ENCODE results near the gene IQGAP1.

Gene IQGAP1

GRCh38 chr15:90489514-90489913 is 101.5 kb downstream of the IQGAP1 start:
- no peak for ATAC-seq
- no peak for TF ChIP-seq ZNF8 (CRISPR knock-in tag; IDR thresholded peaks at IDR 0.05)
- TF ChIP-seq RARB (CRISPR knock-in tag; IDR thresholded peaks at IDR 0.05) = no peak
- TF ChIP-seq ZNF565 (CRISPR knock-in tag; conservative IDR thresholded peaks at IDR 0.05; ENCODE audit: low read depth) = no peak
- TF ChIP-seq CREB5 (CRISPR knock-in tag; IDR thresholded peaks at IDR 0.05; ENCODE audit: low read depth) = no peak
- no peak for TF ChIP-seq ISL1 (CRISPR knock-in tag; IDR thresholded peaks at IDR 0.05)
- TF ChIP-seq ZFP3 (CRISPR knock-in tag; IDR thresholded peaks at IDR 0.05) = no peak
- TF ChIP-seq ARNTL (CRISPR knock-in tag; IDR thresholded peaks at IDR 0.05; ENCODE audit: borderline replicate concordance, low read depth) = no peak
- TF ChIP-seq PPARA (CRISPR knock-in tag; IDR thresholded peaks at IDR 0.05; ENCODE audit: borderline replicate concordance) = no peak
- no peak for TF ChIP-seq PATZ1 (CRISPR knock-in tag; IDR thresholded peaks at IDR 0.05; ENCODE audit: borderline replicate concordance)
- TF ChIP-seq, protein P1, sequence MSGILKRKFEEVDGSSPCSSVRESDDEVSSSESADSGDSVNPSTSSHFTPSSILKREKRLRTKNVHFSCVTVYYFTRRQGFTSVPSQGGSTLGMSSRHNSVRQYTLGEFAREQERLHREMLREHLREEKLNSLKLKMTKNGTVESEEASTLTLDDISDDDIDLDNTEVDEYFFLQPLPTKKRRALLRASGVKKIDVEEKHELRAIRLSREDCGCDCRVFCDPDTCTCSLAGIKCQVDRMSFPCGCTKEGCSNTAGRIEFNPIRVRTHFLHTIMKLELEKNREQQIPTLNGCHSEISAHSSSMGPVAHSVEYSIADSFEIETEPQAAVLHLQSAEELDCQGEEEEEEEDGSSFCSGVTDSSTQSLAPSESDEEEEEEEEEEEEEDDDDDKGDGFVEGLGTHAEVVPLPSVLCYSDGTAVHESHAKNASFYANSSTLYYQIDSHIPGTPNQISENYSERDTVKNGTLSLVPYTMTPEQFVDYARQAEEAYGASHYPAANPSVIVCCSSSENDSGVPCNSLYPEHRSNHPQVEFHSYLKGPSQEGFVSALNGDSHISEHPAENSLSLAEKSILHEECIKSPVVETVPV (CRISPR knock-in tag; IDR thresholded peaks at IDR 0.05) = no peak
- no peak for TF ChIP-seq TCF4 (CRISPR knock-in tag; IDR thresholded peaks at IDR 0.05; ENCODE audit: borderline replicate concordance)
- TF ChIP-seq CSDC2 (CRISPR knock-in tag; IDR thresholded peaks at IDR 0.05) = no peak
- no peak for TF ChIP-seq ZNF70 (CRISPR knock-in tag; IDR thresholded peaks at IDR 0.05)
- no peak for TF ChIP-seq OSR1 (CRISPR knock-in tag; IDR thresholded peaks at IDR 0.05)

GRCh38 chr15:90489944-90490343 is 101.9 kb downstream of the IQGAP1 start:
- no peak for ATAC-seq
- TF ChIP-seq, protein P2, sequence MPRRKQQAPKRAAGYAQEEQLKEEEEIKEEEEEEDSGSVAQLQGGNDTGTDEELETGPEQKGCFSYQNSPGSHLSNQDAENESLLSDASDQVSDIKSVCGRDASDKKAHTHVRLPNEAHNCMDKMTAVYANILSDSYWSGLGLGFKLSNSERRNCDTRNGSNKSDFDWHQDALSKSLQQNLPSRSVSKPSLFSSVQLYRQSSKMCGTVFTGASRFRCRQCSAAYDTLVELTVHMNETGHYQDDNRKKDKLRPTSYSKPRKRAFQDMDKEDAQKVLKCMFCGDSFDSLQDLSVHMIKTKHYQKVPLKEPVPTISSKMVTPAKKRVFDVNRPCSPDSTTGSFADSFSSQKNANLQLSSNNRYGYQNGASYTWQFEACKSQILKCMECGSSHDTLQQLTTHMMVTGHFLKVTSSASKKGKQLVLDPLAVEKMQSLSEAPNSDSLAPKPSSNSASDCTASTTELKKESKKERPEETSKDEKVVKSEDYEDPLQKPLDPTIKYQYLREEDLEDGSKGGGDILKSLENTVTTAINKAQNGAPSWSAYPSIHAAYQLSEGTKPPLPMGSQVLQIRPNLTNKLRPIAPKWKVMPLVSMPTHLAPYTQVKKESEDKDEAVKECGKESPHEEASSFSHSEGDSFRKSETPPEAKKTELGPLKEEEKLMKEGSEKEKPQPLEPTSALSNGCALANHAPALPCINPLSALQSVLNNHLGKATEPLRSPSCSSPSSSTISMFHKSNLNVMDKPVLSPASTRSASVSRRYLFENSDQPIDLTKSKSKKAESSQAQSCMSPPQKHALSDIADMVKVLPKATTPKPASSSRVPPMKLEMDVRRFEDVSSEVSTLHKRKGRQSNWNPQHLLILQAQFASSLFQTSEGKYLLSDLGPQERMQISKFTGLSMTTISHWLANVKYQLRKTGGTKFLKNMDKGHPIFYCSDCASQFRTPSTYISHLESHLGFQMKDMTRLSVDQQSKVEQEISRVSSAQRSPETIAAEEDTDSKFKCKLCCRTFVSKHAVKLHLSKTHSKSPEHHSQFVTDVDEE (CRISPR knock-in tag; IDR thresholded peaks at IDR 0.05) = no peak
- no peak for TF ChIP-seq OSR1 (CRISPR knock-in tag; IDR thresholded peaks at IDR 0.05)
- TF ChIP-seq ESRRG (CRISPR knock-in tag; IDR thresholded peaks at IDR 0.05) = no peak
- TF ChIP-seq ZNF70 (CRISPR knock-in tag; IDR thresholded peaks at IDR 0.05) = no peak
- TF ChIP-seq CSDC2 (CRISPR knock-in tag; IDR thresholded peaks at IDR 0.05) = no peak
- no peak for TF ChIP-seq ARNTL (CRISPR knock-in tag; IDR thresholded peaks at IDR 0.05; ENCODE audit: borderline replicate concordance, low read depth)
- no peak for TF ChIP-seq CREB5 (CRISPR knock-in tag; IDR thresholded peaks at IDR 0.05; ENCODE audit: low read depth)
- no peak for TF ChIP-seq ZNF565 (CRISPR knock-in tag; conservative IDR thresholded peaks at IDR 0.05; ENCODE audit: low read depth)
- no peak for TF ChIP-seq ZNF8 (CRISPR knock-in tag; IDR thresholded peaks at IDR 0.05)
- TF ChIP-seq BACH2 (CRISPR knock-in tag; IDR thresholded peaks at IDR 0.05; ENCODE audit: borderline replicate concordance) = no peak
- no peak for TF ChIP-seq SNAI2 (CRISPR knock-in tag; IDR thresholded peaks at IDR 0.05)
- TF ChIP-seq ZFP3 (CRISPR knock-in tag; IDR thresholded peaks at IDR 0.05) = no peak
- TF ChIP-seq, protein P3, sequence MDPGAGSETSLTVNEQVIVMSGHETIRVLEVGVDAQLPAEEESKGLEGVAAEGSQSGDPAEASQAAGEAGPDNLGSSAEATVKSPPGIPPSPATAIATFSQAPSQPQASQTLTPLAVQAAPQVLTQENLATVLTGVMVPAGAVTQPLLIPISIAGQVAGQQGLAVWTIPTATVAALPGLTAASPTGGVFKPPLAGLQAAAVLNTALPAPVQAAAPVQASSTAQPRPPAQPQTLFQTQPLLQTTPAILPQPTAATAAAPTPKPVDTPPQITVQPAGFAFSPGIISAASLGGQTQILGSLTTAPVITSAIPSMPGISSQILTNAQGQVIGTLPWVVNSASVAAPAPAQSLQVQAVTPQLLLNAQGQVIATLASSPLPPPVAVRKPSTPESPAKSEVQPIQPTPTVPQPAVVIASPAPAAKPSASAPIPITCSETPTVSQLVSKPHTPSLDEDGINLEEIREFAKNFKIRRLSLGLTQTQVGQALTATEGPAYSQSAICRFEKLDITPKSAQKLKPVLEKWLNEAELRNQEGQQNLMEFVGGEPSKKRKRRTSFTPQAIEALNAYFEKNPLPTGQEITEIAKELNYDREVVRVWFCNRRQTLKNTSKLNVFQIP (CRISPR knock-in tag; IDR thresholded peaks at IDR 0.05; ENCODE audit: borderline replicate concordance, low read depth) = no peak
- no peak for TF ChIP-seq GLIS3 (CRISPR knock-in tag; IDR thresholded peaks at IDR 0.05)
- no peak for TF ChIP-seq ZFP30 (CRISPR knock-in tag; IDR thresholded peaks at IDR 0.05)
- TF ChIP-seq PATZ1 (CRISPR knock-in tag; IDR thresholded peaks at IDR 0.05; ENCODE audit: borderline replicate concordance) = no peak
- no peak for TF ChIP-seq TCF4 (CRISPR knock-in tag; IDR thresholded peaks at IDR 0.05; ENCODE audit: borderline replicate concordance)
- TF ChIP-seq RARB (CRISPR knock-in tag; IDR thresholded peaks at IDR 0.05) = no peak
- no peak for TF ChIP-seq PPARA (CRISPR knock-in tag; IDR thresholded peaks at IDR 0.05; ENCODE audit: borderline replicate concordance)
